Right lobe of liver (tissue), 6 donors: ENCODE results near the gene NPL. TPM values are rescaled to one million over a fixed set of nuclear protein-coding genes. Genes with fewer than 3 reads are reported as not detected.

ENCODE experiments used
- ATAC-seq, 4 donors: fragments of 200-7000 bp; cut with Tn5 transposase; one replicate each; pipeline ENCODE4 v1.9.1; 2020; ENCODE audit warnings: mild to moderate bottlenecking in 4 of 4, moderate library complexity in 4 of 4
- DNase-seq, 3 donors: peaks; one replicate each; pipeline ENCODE4 v3.0.0-alpha.2; 2020
- H3K27ac ChIP-seq, 3 donors: fragments of 200-600 bp; one replicate each; pipeline ENCODE4 v1.8.0; 2022
- H3K27me3 ChIP-seq, 2 donors: fragments of 200-600 bp; one replicate each; pipeline ENCODE4 v1.8.0; 2022
- H3K36me3 ChIP-seq, 4 donors: fragments of 200-600 bp; sonication (generic) in 1 of 4; one replicate each; pipeline versions ENCODE4 v1.5.1 to v1.8.0; 2017 to 2022; ENCODE audit warnings: control low read depth in 1 of 4
- H3K4me1 ChIP-seq, 4 donors: fragments of 200-600 bp; sonication (generic) in 1 of 4; one replicate each; pipeline versions ENCODE4 v1.5.1 to v1.8.0; 2017 to 2022; ENCODE audit warnings: control low read depth in 1 of 4
- H3K4me3 ChIP-seq, 3 donors: fragments of 200-600 bp; one replicate each; pipeline ENCODE4 v1.8.0; 2022
- H3K9me3 ChIP-seq, 4 donors: fragments of 200-600 bp; sonication (generic) in 1 of 4; one replicate each; pipeline versions ENCODE4 v1.5.1 to v1.8.0; 2017 to 2022; ENCODE audit warnings: control low read depth in 1 of 4
- CTCF ChIP-seq, 4 donors: fragments of 200-600 bp in 3 of 4; fragments of 450-650 bp in 1 of 4; IDR thresholded peaks; one replicate each; pipeline versions ENCODE4 v1.5.1 to v1.8.0; 2016 to 2022; ENCODE audit warnings: antibody characterized with exemption in 4 of 4, mild to moderate bottlenecking in 2 of 4
- POLR2A ChIP-seq: fragments of 450-650 bp; IDR thresholded peaks from one replicate; pipeline ENCODE4 v1.6.1; 2017; ENCODE audit warnings: antibody characterized with exemption, mild to moderate bottlenecking
- WGBS: methylation state at CpG from one replicate; pipeline ENCODE4 v1.1.6; 2018; ENCODE audit warnings: low coverage, low lambda C conversion rate; ENCODE audit not compliant: insufficient coverage; ENCODE audit errors: missing lambda C conversion rate; 5-methylcytosine and 5-hydroxymethylcytosine counted together
- intact Hi-C, 2 donors: fragments of 100-400 bp; cut with DNase I; formaldehyde crosslinking; loops; one replicate each; pipeline versions ENCODE4 v1.11.2 to v1.14.1; 2022
- total RNA-seq, 6 experiments: library from RNA; depleted of rRNA in 2 of 6; stranded (reverse); fragments of >200 nt in 2 of 6; fragmentation: NEBNext Ultra II Directional in 3 of 6; extraction: Animal tissue kit (Norgen Biotek cat#: 25700) in 3 of 6; gene quantifications; one replicate each; pipeline versions ENCODE4 v1.1.0 to v1.2.4, GENCODE V29; 2016 to 2023
- donor health status: DM: no; HTN: yes; CAD: no.
- donor health status: DM: no; HTN: no; CAD: no.
- donor health status: DM: no; HTN: no; CAD: no.
- donor health status: DM: no; HTN: yes; CAD: no.
- donor health status: DM: no; HTN: yes; CAD: no.

NPL gene
- total RNA-seq, 6 experiments from 2014 or later = 10.1 to 28.1 (median 14.4) TPM

GRCh38 chr1:182782587-182782913 is 7.0 kb upstream of the NPL start:
- DNase-seq (no peak), ATAC-seq (no peak)
- Histone ChIP-seq H3K27me3 (no peaks in the 10 kb centered on the region), H3K36me3 (no peaks in the 10 kb centered on the region), H3K4me3 (no peak overlapping the region), H3K4me1 (no peaks in the 10 kb centered on the region), H3K27ac (no peak overlapping the region), H3K9me3 (no peaks in the 10 kb centered on the region)
- intact Hi-C loops = loop anchor here in 1 of 2 donors (5.0 kb wide), 1 partner anchor 185 kb away; no protein-coding TSS in a partner anchor
- no peak for TF ChIP-seq CTCF (IDR thresholded peaks at IDR 0.05)
- TF ChIP-seq POLR2A = no peak

GRCh38 chr1:182783068-182783467 is 6.5 kb upstream of the NPL start:
- intact Hi-C loops = loop anchor here in 1 of 2 donors (5.0 kb wide), 1 partner anchor 186 kb away; no protein-coding TSS in a partner anchor
- H3K27me3 ChIP-seq = no peaks in the 10 kb centered on the region
- ATAC-seq = no peak
- no peaks in the 10 kb centered on the region for H3K36me3 ChIP-seq
- no peaks in the 10 kb centered on the region for H3K4me1 ChIP-seq
- TF ChIP-seq POLR2A (no peak), CTCF (IDR thresholded peaks at IDR 0.05) (no peak)
- no peak overlapping the region for H3K27ac ChIP-seq
- H3K4me3 ChIP-seq = no peak overlapping the region
- no peaks in the 10 kb centered on the region for H3K9me3 ChIP-seq
- WGBS = 86% methylated on average over 1 of the region's 2 CpGs
- no peak for DNase-seq

GRCh38 chr1:182784556-182785171 is 4.9 kb upstream of the NPL start:
- 24% methylated on average over 4 of the region's 4 CpGs for WGBS
- Histone ChIP-seq H3K9me3 (no peaks in the 10 kb centered on the region), H3K4me1 (peaks cover 0 to 3% (median 0%) of the 10 kb centered on the region in 4 donors), H3K36me3 (no peaks in the 10 kb centered on the region), H3K4me3 (no peak overlapping the region), H3K27me3 (no peaks in the 10 kb centered on the region), H3K27ac (no peak overlapping the region)
- ATAC-seq (peak; percentile 16 to 37 (median 22)), DNase-seq (no peak)
- intact Hi-C loops = loop anchor here (2.0 to 5.0 kb wide), 2 partner anchors 186 to 187 kb away; no protein-coding TSS in a partner anchor
- peak; percentile 74 to 84 (median 78) for TF ChIP-seq CTCF (IDR thresholded peaks at IDR 0.05)
- no peak for TF ChIP-seq POLR2A

- Histone ChIP-seq H3K27me3 (no peaks in the 10 kb centered on the region), H3K4me1 (peaks cover 0 to 3% (median 0%) of the 10 kb centered on the region in 4 donors), H3K27ac (no peak overlapping the region), H3K9me3 (no peaks in the 10 kb centered on the region), H3K36me3 (no peaks in the 10 kb centered on the region), H3K4me3 (no peak overlapping the region)
- WGBS = 52% methylated on average over 2 of the region's 2 CpGs
- TF ChIP-seq CTCF (IDR thresholded peaks at IDR 0.05) (no peak), POLR2A (no peak)
- intact Hi-C loops = loop anchor here in 1 of 2 donors (2.0 kb wide), 1 partner anchor 186 kb away; no protein-coding TSS in a partner anchor
- ATAC-seq = no peak
- no peak for DNase-seq
Measured at GRCh38 chr1:182785181-182785580, 4.4 kb upstream of the NPL start.
